ENCODE data around the gene KHDRBS2.

The KHDRBS2 gene

GRCh38 chr6:62089781-62090180 is 196.2 kb downstream of the KHDRBS2 start:
- Histone ChIP-seq H3K9me3 (ENCODE audit: low read length) (no peaks in the 10 kb centered on the region), H3K27me3 (ENCODE audit: control insufficient read depth in 1 of 2, insufficient read depth in 2 of 2, low read length in 2 of 2) (no peaks in the 10 kb centered on the region), H3K27ac (ENCODE audit: low read depth, low read length) (no peak overlapping the region), H3K4me3 (ENCODE audit: low read depth in 1 of 2, low read length in 2 of 2) (no peak overlapping the region), H3K36me3 (ENCODE audit: insufficient read depth, low read length) (no peaks in the 10 kb centered on the region), H3K9ac (ENCODE audit: low read length) (no peak overlapping the region), H3K4me1 (ENCODE audit: insufficient read depth, low read length) (no peaks in the 10 kb centered on the region)

GRCh38 chr6:62086047-62086446 is 200.0 kb downstream of the KHDRBS2 start:
- Histone ChIP-seq H3K27ac (ENCODE audit: low read depth, low read length) (no peak overlapping the region), H3K9ac (ENCODE audit: low read length) (no peak overlapping the region), H3K4me1 (ENCODE audit: insufficient read depth, low read length) (no peaks in the 10 kb centered on the region), H3K9me3 (ENCODE audit: low read length) (no peaks in the 10 kb centered on the region), H3K36me3 (ENCODE audit: insufficient read depth, low read length) (no peaks in the 10 kb centered on the region), H3K27me3 (ENCODE audit: control insufficient read depth in 1 of 2, insufficient read depth in 2 of 2, low read length in 2 of 2) (no peaks in the 10 kb centered on the region), H3K4me3 (ENCODE audit: low read depth in 1 of 2, low read length in 2 of 2) (no peak overlapping the region)

- Histone ChIP-seq H3K4me1 (ENCODE audit: insufficient read depth, low read length) (no peaks in the 10 kb centered on the region), H3K27me3 (ENCODE audit: control insufficient read depth in 1 of 2, insufficient read depth in 2 of 2, low read length in 2 of 2) (no peaks in the 10 kb centered on the region), H3K4me3 (ENCODE audit: low read depth in 1 of 2, low read length in 2 of 2) (no peak overlapping the region), H3K36me3 (ENCODE audit: insufficient read depth, low read length) (no peaks in the 10 kb centered on the region), H3K9me3 (ENCODE audit: low read length) (no peaks in the 10 kb centered on the region), H3K27ac (ENCODE audit: low read depth, low read length) (no peak overlapping the region), H3K9ac (ENCODE audit: low read length) (no peak overlapping the region)
These were observed 210.2 kb downstream of the KHDRBS2 start for GRCh38 chr6:62075869-62076268.

- H3K36me3 ChIP-seq (ENCODE audit: insufficient read depth, low read length) = no peaks in the 10 kb centered on the region
These were observed 226.1 kb downstream of the KHDRBS2 start for GRCh38 chr6:62059901-62060300.

GRCh38 chr6:62057300-62057699 is 228.7 kb downstream of the KHDRBS2 start:
- H3K27me3 ChIP-seq (ENCODE audit: control insufficient read depth in 1 of 2, insufficient read depth in 2 of 2, low read length in 2 of 2) = no peaks in the 10 kb centered on the region
- H3K9me3 ChIP-seq (ENCODE audit: low read length) = no peaks in the 10 kb centered on the region
- no peak overlapping the region for H3K27ac ChIP-seq (ENCODE audit: low read depth, low read length)
- H3K9ac ChIP-seq (ENCODE audit: low read length) = no peak overlapping the region
- H3K4me1 ChIP-seq (ENCODE audit: insufficient read depth, low read length) = no peaks in the 10 kb centered on the region
- H3K4me3 ChIP-seq (ENCODE audit: low read depth in 1 of 2, low read length in 2 of 2) = no peak overlapping the region
- no peaks in the 10 kb centered on the region for H3K36me3 ChIP-seq (ENCODE audit: insufficient read depth, low read length)

More at GRCh38 chr6:62059901-62060300, 226.1 kb downstream of the KHDRBS2 start:
- H3K9ac ChIP-seq (ENCODE audit: low read length) = no peak overlapping the region
- H3K27me3 ChIP-seq (ENCODE audit: control insufficient read depth in 1 of 2, insufficient read depth in 2 of 2, low read length in 2 of 2) = no peaks in the 10 kb centered on the region
- no peak overlapping the region for H3K27ac ChIP-seq (ENCODE audit: low read depth, low read length)
- no peaks in the 10 kb centered on the region for H3K4me1 ChIP-seq (ENCODE audit: insufficient read depth, low read length)
- no peaks in the 10 kb centered on the region for H3K9me3 ChIP-seq (ENCODE audit: low read length)
- H3K4me3 ChIP-seq (ENCODE audit: low read depth in 1 of 2, low read length in 2 of 2) = no peak overlapping the region

GRCh38 chr6:62045502-62045901 is 240.5 kb downstream of the KHDRBS2 start:
- no peaks in the 10 kb centered on the region for H3K9me3 ChIP-seq (ENCODE audit: low read length)
- H3K36me3 ChIP-seq (ENCODE audit: insufficient read depth, low read length) = no peaks in the 10 kb centered on the region
- H3K27me3 ChIP-seq (ENCODE audit: control insufficient read depth in 1 of 2, insufficient read depth in 2 of 2, low read length in 2 of 2) = no peaks in the 10 kb centered on the region
- H3K4me1 ChIP-seq (ENCODE audit: insufficient read depth, low read length) = no peaks in the 10 kb centered on the region
- no peak overlapping the region for H3K9ac ChIP-seq (ENCODE audit: low read length)
- H3K4me3 ChIP-seq (ENCODE audit: low read depth in 1 of 2, low read length in 2 of 2) = no peak overlapping the region
- no peak overlapping the region for H3K27ac ChIP-seq (ENCODE audit: low read depth, low read length)

GRCh38 chr6:62043084-62043483 is 242.9 kb downstream of the KHDRBS2 start:
- H3K9me3 ChIP-seq (ENCODE audit: low read length) = no peaks in the 10 kb centered on the region
- H3K27ac ChIP-seq (ENCODE audit: low read depth, low read length) = no peak overlapping the region
- no peak overlapping the region for H3K4me3 ChIP-seq (ENCODE audit: low read depth in 1 of 2, low read length in 2 of 2)
- no peaks in the 10 kb centered on the region for H3K36me3 ChIP-seq (ENCODE audit: insufficient read depth, low read length)
- no peaks in the 10 kb centered on the region for H3K4me1 ChIP-seq (ENCODE audit: insufficient read depth, low read length)
- no peak overlapping the region for H3K9ac ChIP-seq (ENCODE audit: low read length)
- no peaks in the 10 kb centered on the region for H3K27me3 ChIP-seq (ENCODE audit: control insufficient read depth in 1 of 2, insufficient read depth in 2 of 2, low read length in 2 of 2)

- Histone ChIP-seq H3K4me1 (ENCODE audit: insufficient read depth, low read length) (no peaks in the 10 kb centered on the region), H3K27ac (ENCODE audit: low read depth, low read length) (no peak overlapping the region), H3K27me3 (ENCODE audit: control insufficient read depth in 1 of 2, insufficient read depth in 2 of 2, low read length in 2 of 2) (no peaks in the 10 kb centered on the region), H3K9ac (ENCODE audit: low read length) (no peak overlapping the region), H3K4me3 (ENCODE audit: low read depth in 1 of 2, low read length in 2 of 2) (no peak overlapping the region), H3K9me3 (ENCODE audit: low read length) (no peaks in the 10 kb centered on the region), H3K36me3 (ENCODE audit: insufficient read depth, low read length) (no peaks in the 10 kb centered on the region)
These were observed 243.6 kb downstream of the KHDRBS2 start for GRCh38 chr6:62042429-62042828.

GRCh38 chr6:62039605-62040004 is 246.4 kb downstream of the KHDRBS2 start:
- no peak overlapping the region for H3K27ac ChIP-seq (ENCODE audit: low read depth, low read length)
- H3K36me3 ChIP-seq (ENCODE audit: insufficient read depth, low read length) = no peaks in the 10 kb centered on the region
- no peaks in the 10 kb centered on the region for H3K27me3 ChIP-seq (ENCODE audit: control insufficient read depth in 1 of 2, insufficient read depth in 2 of 2, low read length in 2 of 2)
- H3K9ac ChIP-seq (ENCODE audit: low read length) = no peak overlapping the region
- H3K4me3 ChIP-seq (ENCODE audit: low read depth in 1 of 2, low read length in 2 of 2) = no peak overlapping the region
- H3K9me3 ChIP-seq (ENCODE audit: low read length) = no peaks in the 10 kb centered on the region
- no peaks in the 10 kb centered on the region for H3K4me1 ChIP-seq (ENCODE audit: insufficient read depth, low read length)

GRCh38 chr6:62037445-62037844 is 248.6 kb downstream of the KHDRBS2 start:
- H3K9ac ChIP-seq (ENCODE audit: low read length) = no peak overlapping the region
- no peaks in the 10 kb centered on the region for H3K27me3 ChIP-seq (ENCODE audit: control insufficient read depth in 1 of 2, insufficient read depth in 2 of 2, low read length in 2 of 2)
- H3K4me1 ChIP-seq (ENCODE audit: insufficient read depth, low read length) = no peaks in the 10 kb centered on the region
- H3K4me3 ChIP-seq (ENCODE audit: low read depth in 1 of 2, low read length in 2 of 2) = no peak overlapping the region
- H3K36me3 ChIP-seq (ENCODE audit: insufficient read depth, low read length) = no peaks in the 10 kb centered on the region
- no peak overlapping the region for H3K27ac ChIP-seq (ENCODE audit: low read depth, low read length)
- no peaks in the 10 kb centered on the region for H3K9me3 ChIP-seq (ENCODE audit: low read length)

GRCh38 chr6:62035952-62036351 is 250.1 kb downstream of the KHDRBS2 start:
- Histone ChIP-seq H3K9me3 (ENCODE audit: low read length) (no peaks in the 10 kb centered on the region), H3K27me3 (ENCODE audit: control insufficient read depth in 1 of 2, insufficient read depth in 2 of 2, low read length in 2 of 2) (no peaks in the 10 kb centered on the region), H3K36me3 (ENCODE audit: insufficient read depth, low read length) (no peaks in the 10 kb centered on the region), H3K4me3 (ENCODE audit: low read depth in 1 of 2, low read length in 2 of 2) (no peak overlapping the region), H3K9ac (ENCODE audit: low read length) (no peak overlapping the region), H3K27ac (ENCODE audit: low read depth, low read length) (no peak overlapping the region), H3K4me1 (ENCODE audit: insufficient read depth, low read length) (no peaks in the 10 kb centered on the region)

- H3K4me3 ChIP-seq (ENCODE audit: low read depth in 1 of 2, low read length in 2 of 2) = no peak overlapping the region
- no peaks in the 10 kb centered on the region for H3K27me3 ChIP-seq (ENCODE audit: control insufficient read depth in 1 of 2, insufficient read depth in 2 of 2, low read length in 2 of 2)
- no peak overlapping the region for H3K9ac ChIP-seq (ENCODE audit: low read length)
- no peaks in the 10 kb centered on the region for H3K36me3 ChIP-seq (ENCODE audit: insufficient read depth, low read length)
- no peaks in the 10 kb centered on the region for H3K9me3 ChIP-seq (ENCODE audit: low read length)
- H3K27ac ChIP-seq (ENCODE audit: low read depth, low read length) = no peak overlapping the region
- no peaks in the 10 kb centered on the region for H3K4me1 ChIP-seq (ENCODE audit: insufficient read depth, low read length)
These were observed 272.3 kb downstream of the KHDRBS2 start for GRCh38 chr6:62013719-62014118.

Data from muscle layer of colon (tissue), 2 donors.